ENCODE data around the gene PTGIR.

DNA sequence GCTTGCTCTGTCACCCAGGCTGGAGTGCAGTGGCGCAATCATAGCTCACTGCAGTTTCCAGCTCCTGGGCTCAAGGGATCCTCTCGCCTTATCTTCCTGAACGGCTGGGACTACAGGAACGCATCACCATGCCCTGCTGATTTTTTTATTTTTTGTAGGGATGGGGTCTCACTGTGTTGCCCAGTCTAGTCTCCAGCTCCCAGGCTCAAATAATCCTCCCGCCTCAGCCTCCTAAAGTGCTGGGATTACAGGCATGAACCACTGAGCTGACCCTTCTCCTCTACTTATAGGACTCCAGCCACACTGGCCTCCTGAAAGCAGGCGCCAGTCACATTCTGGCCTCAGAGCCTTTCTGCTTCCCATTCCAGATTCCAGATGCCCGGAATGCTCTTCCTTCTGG lies 25.6 kb upstream of the PTGIR start:
- TF ChIP-seq CTCF (IDR thresholded peaks at IDR 0.05) (no peak), POLR2A (IDR thresholded peaks at IDR 0.05) (no peak)

All from lower leg skin (tissue), 3 donors.